NCI-H1930 (cell line): Measurements from ENCODE around the gene UTP18.

Source experiments
- DNase-seq, 2 experiments: peaks; one replicate each; lab custom pipeline; 2025; lab: John Stamatoyannopoulos, UW

UTP18 gene

GRCh38 chr17:51335883-51336822 is 75.8 kb downstream of the UTP18 start:
- no peak for DNase-seq

DNA sequence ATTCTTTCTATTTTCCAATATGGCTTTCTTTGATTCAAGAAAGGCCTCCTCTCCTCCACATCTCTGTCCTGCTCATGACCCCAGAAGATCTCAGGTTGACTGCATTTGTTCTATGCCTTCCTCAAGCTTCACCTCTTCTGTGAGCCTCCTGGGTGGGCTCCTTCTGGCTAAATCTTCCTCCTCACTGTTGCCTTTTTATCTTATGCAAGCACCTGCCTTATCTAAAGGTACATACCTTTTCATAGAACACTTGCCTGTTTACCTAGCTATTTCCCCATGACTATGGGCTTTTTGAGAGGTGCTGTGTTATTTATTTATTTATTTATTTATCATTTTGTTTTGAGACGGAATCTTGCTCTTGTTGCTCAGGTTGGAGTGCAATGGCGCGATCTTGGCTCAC is 81.1 kb downstream of the UTP18 start:
- DNase-seq: no peak

DNA sequence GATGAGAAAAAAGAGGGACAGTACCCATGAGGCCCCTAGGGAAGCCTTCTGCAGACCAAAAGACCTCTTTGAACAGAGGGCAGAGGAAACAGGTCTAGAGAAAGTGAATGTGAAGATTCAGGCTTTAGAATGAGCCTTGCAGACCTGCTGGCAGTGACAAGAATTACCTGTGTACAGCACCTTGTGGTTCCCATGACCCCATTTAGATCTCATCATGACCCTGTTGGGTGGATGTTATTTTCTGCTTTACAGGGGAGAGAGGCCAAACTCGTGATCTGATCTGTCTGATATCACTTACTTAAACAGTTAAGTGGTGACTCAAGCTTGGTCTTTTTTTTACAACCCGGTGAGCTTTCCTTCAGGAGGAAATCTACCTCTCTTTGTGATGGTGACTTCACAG is 81.9 kb downstream of the UTP18 start:
- DNase-seq: no peak

- DNase-seq: no peak
Observed at GRCh38 chr17:51344532-51344931, 84.2 kb downstream of the UTP18 start.

GRCh38 chr17:51346218-51346982 is 86.1 kb downstream of the UTP18 start:
- no peak for DNase-seq
